ENCODE measurements around the gene DMBX1.

The DMBX1 gene

DNA sequence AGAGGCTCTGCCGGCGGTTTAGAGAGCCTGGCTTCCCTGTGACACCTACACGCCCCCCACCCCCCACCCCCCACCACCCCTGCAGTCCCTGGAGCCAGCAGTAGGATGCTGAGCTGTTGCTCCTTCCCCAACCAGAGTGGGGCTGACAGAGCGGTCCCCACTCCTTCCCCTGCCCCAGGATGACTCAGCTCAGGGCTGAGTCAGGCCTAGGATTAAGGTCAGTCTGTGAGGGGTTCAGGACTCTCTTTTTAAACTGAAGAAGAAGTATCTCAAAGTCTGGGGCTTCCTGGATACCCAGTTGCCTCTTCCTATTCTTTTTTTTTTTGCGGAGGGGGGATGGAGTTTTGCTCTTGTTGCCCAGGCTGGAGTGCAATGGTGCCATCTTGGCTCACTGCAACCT is 19.1 kb downstream of the DMBX1 start:
- no peak for DNase-seq

DNA sequence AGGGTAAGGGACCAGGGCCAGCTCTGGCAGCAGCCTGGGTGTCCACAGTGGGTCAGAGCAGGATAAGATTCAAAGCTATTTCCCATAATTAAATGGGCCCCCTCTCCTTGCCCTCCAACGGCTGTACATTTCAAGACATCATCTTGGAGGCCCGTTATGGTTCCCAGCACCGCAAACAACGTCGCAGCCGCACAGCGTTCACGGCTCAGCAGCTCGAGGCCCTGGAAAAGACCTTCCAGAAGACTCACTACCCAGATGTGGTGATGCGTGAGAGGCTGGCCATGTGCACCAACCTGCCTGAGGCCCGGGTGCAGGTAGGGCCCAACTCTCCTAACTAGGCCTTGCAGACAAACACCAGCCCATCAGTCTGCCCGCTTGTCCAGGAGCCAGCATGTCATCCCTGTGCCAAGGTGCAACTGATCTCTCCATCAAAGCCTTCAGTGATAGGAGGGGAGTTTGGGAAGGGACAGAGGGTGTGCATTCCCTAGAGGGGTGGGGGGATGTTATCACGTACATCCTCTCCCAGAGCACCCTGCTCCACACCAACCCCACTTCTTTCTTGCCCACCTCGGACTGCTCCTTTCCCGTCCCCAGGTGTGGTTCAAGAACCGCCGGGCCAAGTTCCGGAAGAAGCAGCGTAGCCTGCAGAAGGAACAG is 20.8 kb downstream of the DMBX1 start:
- DNase-seq = no peak

DNA sequence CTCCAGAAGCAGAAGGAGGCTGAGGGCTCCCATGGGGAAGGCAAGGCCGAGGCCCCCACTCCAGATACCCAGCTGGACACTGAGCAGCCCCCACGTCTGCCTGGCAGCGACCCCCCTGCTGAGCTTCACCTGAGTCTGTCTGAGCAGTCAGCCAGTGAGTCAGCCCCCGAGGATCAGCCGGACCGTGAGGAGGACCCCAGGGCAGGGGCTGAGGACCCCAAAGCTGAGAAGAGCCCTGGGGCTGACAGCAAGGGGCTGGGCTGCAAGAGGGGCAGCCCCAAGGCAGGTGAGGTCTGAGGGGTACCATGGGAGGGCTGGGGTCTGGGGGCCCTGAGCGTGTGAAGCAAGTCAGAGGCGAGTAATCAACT is 21.3 kb downstream of the DMBX1 start:
- DNase-seq = no peak

DNA sequence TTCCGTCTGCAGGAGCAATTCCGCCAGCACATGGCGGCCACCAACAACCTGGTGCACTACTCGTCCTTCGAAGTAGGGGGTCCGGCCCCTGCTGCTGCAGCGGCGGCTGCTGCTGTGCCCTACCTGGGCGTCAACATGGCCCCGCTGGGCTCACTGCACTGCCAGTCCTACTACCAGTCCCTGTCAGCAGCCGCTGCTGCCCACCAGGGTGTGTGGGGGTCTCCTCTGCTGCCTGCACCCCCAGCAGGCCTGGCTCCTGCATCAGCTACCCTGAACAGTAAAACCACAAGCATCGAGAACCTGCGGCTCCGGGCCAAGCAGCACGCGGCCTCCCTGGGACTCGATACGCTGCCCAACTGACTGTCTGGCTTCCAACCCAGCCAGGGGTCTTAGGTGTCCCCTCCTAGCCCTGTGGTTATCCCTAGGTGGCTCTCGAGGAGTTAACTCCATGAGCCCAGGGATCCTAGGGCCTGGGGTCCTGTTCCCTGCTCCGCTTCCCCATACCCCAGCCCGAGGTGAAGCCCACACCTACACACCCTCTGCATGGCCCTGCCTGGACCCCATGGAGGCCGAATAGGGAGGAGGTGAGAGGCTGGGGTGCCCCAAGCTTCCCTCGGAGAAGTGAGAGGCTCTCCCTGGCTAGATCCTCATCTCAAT is 22.6 kb downstream of the DMBX1 start:
- no peak for DNase-seq

DNA sequence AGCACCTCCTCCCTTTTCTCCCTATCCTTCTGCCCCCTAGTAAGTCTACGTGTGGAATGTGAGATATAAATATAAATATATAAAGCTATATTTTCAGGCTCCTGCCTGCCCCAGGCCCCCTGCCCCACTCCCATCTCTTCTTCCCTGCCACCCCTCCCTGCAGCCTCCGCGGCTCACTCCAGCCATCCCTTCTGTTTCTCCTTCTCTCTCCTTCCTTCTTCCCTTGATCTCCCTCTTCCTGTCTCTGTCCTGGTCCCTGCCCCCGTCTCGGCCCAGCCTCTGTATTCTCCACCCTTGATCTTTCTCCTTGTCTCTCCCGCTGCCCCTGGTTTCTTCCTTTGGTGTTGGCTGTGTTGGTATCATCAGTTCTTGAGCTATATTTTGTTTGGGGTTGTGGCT is 23.2 kb downstream of the DMBX1 start:
- no peak for DNase-seq

DNA sequence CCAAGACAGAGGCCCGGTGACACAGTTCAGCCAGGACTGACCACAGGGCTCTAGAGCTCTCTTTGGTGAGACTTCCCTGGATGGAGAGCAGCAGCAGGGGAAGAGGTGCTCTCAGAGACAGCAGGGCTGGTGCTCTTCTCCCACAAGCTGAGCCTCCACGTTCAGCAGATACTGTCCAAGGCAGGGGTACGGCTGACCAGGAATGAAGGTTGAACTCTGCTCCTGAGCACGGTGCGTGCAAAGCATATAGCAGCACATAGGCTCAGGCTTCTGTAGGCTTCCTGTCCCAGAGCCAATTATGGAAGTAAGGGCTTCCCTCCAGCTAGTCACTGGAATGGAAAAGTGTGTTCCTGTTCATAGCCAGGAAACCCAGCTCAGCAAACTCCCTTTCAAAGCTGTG is 23.9 kb downstream of the DMBX1 start:
- DNase-seq = no peak

DNA sequence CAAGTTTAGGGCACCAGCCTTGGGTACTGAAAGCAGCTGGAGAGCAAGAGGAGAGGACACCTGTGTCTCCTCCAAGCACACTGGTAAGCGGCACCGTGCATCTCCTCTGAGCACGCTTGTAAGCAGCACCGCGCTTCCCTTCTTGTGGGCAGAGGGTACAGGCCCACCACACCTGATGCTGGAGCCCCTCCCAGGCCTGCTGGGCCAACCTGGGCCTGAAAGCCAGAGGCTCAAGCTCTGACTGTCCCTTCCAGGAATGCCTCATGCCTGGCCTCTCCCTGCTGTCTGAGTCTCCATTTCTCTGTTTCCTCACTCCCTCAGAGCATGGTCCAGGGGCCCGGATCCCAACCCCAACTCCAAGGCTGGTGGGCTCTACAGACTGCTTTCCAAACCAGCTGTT is 25.9 kb downstream of the DMBX1 start:
- DNase-seq = no peak

DNA sequence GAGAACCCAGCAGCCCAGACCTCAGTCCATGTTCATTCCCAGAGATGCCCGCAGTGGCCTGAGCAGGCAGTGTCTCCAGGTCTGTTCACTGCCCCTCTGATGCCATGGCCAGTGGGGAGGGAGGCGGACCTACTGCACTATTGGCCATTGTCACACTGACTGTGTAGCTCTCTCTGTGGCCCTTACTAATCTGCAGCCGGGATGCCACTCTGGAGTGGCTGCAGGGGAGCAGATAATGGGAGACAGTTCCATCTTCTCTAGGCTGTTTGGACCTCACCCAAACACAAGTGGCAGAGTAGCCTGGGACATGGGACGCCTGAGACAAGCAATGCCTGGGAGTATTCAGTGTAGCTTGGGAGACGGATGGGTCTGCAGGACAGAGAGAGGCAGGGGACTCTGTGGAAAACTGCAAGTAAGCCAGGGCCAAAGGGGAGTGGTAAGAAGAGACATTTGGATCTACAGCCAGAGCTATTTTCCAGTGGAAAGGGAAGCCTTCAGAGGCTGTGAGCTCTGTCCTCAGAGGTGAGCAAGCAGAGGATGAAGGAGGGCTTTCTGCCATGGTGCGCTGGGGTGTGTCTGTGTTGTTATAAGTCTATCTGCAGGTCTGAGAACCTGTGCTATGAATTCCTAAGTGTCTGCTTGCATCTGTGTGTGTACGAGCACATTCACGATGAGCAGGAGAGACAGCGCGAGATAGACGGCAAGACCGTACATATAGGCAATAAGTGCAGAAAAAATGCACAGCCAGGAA is 26.7 kb downstream of the DMBX1 start:
- no peak for DNase-seq

DNA sequence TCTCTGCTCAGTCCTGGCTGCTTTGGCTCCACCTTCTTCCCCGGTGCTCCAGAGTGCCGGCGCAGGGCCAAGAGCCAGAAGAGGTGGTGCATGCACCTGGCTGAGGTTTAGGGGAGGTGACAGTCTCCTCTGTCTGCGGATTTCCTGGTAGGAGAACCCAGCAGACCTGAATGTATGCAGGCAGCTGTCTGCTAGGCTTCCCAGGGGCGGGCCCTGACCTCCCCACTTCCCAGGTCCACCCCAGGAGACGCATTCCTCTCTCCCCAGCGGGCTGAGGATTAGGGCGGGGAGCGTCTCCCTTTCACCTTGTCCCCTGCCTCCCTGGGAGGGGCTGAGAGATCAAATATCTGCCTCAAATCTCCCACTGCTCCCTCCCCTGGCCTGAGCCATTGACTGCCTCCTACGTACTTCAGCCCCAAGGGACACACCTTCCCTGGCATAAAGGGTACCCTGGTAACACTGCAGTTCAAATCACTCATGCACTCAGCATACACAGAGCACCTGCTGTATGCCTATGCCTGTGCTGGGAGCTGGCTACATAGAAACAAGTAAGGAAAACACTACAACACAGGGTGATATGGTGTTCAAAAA is 27.5 kb downstream of the DMBX1 start:
- DNase-seq = no peak

DNA sequence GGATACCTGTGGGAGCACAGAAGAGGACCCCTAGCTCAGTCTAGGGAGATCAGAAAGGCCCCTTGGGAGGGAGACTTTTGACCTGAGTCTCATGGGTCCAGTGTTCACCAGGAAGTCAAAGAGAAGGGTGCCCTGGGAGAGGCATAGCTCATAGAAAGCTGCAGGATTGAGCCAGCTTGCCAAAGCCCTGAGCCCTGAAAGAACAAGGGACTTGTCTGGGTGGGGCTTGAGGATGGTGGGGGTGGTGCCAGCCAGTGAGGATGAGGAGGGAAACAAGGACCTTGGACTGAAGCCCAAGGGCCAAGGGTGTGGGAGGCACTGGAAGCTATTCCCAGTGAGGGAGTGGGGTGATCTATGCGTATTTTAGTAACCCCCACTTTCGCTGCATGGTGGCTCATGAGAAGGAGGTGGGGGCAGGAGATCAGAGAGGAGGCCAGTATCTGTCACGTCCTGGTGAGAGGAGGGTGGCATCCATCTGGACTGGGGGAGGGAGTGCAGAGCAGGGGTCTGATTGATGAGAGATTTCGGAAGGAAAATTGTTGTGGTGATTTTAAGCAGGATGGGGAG is 28.4 kb downstream of the DMBX1 start:
- DNase-seq = no peak

DNA sequence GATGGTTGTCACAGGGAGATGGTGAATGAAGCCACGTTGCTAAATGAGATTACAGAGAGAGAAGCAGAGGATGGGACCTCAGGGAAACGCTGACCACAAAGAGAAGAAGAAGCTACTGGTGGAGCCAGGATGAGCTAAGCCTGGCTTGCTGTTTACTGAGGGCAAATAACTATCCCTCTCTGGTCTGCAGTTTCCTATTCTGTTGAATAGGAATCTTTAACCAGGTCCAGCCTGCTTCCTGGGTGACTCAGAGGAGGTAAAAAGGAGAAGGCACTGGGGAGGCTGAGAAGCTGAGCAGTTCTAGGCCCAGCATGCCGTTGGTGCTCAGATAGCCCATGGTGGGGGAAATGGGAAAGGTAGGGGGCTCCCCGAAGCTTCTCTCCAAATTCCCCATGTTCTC is 29.6 kb downstream of the DMBX1 start:
- DNase-seq = no peak

DNA sequence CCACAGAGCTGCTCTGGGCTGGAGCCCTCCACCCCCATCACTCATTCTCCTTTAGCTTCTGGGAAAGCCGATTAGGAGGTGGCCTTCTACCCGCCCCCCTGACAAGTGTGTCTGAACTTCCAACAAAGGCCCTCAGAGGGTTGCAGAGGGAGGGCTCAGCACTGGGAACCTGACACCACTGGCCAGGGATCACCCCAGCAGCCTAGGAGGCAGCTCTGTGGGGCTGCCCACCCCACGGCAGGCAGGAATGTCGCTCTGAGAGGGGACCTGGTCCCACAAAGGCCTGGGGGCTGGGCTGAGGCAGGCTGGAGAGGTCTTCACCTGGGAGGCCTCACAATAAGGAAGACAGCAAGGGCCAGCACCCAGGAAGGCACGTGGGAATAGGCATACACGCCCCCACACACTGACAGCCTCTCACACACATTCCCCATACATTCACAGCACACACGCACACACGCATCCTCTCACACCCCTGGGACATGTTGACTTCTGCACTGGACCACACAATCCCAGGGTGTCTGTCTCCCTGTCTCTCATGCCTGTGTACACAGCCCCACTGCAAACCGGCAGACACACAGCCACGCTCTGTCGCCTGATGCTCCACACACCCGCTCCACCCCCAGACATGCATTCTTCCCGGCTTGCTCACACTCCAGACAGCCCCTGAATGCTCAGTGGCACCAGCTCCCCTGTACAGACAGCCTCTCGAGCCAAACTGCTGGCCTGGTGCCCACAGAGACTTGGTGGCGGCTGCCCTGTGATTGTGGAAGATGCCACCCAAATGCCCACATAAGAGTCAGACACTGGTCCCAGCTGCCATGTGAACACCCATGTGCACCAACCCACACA is 30.7 kb downstream of the DMBX1 start:
- DNase-seq = no peak

DNA sequence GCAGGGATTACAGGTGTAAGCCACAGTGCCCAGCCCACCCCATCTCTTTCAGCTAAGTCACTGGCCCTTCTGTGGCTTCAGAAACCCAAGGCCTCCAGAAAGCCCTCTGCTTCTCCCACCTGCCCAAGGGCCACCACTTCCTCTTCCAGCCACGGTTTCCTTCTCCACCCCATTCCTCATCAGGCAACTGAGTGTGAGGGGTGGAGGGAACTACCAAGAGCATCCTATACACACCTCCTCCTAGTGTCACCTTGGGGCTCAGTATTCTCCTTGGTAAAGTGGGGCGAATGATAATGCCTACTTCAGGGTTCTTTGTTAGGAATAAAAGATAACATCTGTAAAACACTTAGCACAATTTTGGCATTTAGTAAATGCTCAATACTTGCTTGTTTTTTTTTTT is 31.8 kb downstream of the DMBX1 start:
- no peak for DNase-seq

DNA sequence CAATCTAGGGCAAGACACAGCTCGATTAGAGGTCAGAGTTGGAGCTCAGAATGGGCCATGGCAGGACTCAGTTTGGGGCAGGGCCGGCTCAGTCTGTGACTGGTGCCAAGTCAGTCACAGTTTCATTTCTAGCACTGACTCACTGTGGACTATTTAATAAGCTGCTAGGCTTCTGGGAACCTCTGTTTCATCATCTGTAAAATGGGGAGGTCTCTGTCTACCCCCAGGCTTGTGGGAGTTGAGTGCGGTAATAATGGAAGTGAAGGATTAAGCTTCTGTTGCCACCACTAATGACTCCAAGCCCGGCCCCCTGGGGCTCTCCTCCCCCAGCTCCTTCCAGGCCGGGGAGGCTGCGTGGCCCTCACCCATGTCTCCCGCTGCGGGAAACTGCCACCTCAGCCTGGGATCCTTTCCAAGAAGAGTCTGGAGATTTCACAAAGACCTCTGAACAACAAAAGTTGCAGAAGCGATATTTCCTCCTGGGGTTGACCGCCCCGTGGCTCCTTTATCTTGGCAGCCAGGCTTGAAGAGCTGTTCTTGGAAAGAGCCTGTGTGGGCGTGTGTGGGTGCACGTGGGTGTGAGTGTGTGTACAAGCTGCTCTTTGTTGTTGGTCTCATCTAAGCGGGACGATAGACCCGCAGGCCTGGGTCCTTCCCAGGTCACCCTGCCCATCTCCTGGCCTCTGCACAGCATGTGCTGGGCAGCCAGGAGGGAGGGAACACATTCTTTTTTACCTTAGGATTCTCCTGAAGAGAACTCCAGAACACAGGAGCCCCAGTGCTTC is 32.7 kb downstream of the DMBX1 start:
- no peak for DNase-seq

DNA sequence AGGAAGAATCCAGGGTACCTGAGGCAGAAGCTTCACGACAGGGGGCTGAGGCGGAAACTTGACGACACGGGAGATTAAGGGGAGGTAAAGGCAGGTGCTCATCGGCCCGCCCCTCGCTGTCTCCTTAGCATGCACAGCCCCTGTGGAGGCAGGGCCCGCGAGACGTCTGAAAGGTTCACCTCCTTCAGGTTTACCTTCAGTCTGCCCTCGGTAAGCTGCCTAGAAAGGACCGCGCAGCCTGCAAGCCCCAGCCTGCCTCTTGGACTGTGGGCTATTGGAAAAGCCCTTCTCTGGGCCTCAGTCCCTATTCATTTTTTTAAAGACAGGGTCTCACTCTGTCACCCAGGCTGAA is 33.3 kb downstream of the DMBX1 start:
- DNase-seq = no peak

DNA sequence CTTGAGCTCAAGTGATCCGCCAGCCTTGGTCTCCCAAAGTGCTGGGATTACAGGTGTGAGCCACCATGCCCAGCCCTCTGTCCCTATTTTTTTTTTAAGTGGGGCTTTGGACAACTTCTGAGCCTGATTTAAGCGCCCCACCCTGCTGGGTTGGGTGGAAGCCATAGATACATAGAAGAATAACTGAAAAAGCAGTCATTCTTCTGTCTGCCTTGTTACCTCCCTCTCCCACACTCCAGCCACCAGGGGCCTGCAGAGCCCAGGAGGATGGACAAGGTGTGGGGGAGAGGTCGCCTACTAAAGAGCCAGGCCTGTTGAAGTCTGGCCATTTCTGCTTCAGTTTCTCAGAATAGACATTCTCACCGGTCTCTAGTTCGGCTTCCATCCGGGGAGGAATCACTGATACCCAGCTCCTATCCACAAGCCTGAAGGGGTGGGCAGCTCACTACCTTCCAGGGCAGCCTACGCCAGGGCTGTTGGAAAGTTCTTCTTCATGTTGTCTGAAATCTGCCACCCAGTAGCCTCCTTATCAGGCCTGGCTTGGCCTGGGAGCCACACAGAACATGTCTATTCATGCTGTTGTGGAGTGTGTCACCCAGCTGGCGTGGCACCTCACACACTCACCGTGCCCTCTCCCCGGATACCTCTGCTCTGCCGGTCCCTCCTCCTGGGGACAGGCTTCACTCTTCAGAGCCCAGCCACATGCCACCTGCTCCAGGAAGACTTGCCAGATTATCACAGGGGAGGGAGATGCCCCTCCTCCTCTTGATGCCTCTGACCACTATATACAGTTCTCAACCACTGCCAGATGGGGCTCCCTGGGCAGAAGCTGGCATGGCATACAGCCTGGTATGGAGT is 34.1 kb downstream of the DMBX1 start:
- DNase-seq = no peak

DNA sequence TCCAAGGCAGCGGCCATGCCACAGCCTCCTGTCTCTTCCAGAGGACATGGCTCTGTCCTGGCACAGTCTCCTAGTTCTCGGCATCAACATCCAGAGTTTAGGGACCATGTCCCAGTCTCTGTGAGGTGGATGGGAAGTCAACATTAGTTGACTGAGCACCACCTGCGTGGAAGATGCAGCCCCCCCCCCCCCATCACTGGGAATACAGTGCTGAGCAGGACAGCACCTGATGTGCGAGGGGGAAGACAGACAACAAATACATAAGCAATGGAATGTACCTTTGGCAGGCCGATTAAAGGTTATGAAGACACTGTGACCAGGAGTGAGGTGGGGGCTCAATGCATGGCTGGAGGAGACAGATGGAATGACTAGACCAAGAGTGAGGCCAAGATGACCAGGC is 35.2 kb downstream of the DMBX1 start:
- DNase-seq = no peak

DNA sequence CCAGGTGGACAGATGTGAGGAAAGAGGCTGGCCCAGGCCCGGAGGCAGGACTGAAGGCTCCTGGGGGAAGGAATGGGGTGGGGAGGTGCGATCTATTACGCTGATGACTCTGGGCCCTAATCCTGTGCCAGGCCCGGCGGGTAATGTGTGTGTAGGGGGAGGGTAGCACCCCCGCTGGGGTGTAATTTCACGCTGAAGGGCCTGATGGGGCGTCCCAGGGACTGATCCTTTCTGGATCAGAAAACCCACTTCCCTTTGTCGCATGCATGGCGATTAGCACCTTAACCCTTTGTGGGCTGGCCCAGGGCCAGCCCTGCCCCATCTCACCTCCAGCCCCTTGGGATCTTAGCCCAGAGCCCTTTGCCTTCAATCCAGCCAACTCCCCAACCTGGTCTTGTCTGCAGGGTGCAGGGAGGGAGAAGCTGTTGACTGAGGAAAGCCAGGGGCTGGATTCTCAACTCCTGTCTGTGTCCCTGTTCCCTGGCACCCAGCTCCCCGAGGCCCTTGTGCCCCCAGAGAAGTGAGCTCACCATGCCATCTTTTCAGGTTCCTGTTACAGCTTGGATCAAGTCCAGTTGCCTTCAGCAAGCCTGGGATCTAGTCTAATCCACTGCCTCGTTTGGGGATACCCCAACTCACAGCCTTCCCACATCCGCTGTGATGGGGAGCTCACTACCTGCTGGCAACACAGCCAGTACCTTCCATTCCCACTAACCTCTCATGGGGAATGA is 35.8 kb downstream of the DMBX1 start:
- DNase-seq = no peak

DNA sequence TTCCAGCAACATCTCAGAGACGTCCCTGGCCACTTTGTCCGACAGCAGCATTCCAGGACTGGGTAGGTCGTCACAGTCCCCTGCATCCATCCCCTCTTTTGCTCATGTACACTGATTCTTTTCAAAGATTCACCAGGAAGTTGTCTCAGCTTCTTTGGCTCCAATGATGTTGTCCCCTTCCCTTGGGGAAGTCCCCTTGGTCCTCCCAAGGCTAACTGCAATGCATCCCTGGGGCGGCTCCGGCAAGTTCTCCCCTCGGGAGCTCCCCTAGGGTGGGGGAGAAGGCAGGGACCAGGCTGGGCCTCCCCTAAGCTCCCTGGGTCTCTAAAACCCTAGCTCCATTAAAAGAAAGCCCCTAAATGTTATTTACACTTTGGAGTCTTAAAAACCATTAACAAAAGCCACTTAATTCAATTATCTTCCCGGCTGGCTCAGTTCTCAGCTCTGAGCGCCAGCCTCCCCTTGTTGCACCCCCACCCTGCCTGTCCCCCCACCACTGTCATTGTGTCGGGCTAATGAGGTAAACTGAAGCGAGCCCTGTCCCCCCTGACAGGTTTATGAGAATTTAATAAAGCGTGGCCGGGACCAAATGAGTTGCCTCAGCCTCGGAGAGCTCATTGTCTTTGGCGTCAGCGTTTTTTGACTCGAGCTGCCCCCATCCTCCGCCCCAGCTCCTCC is 36.5 kb downstream of the DMBX1 start:
- no peak for DNase-seq

Measured in stimulated activated CD4-positive, alpha-beta T cell treated with anti-CD3 and anti-CD28 coated beads, Interleukin-12 subunit alpha, Interleukin-12 subunit beta, amount 100 ng/mL, for 4 hours (primary cell).